ENCODE measurements around the gene PHACTR4. TPM values are rescaled to one million over a fixed set of nuclear protein-coding genes. Genes with fewer than 3 reads are reported as not detected.

The PHACTR4 gene
- total and polyA plus RNA-seq, 2 of the 8 experiments (the other 6 are each of a cell fraction or from before 2014, with no cell fraction given): 23.7 to 57.8 TPM

DNA sequence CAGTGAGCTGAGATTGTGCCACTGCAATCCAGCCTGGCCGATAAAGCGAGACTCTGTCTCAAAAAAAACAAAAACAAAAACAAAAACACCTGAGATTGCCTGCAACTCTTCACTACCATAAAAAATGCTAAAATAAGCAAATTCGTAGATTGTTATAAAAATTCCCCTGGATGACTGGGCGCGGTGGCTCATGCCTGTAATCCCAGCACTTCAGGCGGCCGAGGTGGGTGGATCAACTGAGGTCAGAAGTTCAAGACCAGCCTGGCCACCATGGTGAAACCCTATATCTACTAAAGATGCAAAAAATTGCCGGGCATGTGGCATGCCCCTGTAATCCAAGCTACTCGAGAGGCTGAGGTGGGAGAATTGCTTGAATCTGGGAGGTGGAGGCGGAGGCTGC lies 30.0 kb upstream of the PHACTR4 start:
- Histone ChIP-seq H4K91ac (replicated peaks; ENCODE audit: insufficient read length, low read length) (no peak overlapping the region), H3K79me1 (ENCODE audit: low read depth, low read length) (no peaks in the 10 kb centered on the region), H3K4ac (replicated peaks; ENCODE audit: insufficient read length, low read depth, low read length) (no peak overlapping the region), H3K14ac (ENCODE audit: insufficient read length) (no peak overlapping the region), H3K9me3 (ENCODE audit: insufficient read depth in 2 of 2, low read depth in 1 of 2, low read length in 1 of 2) (no peaks in the 10 kb centered on the region), H3K4me1 (replicated peaks in 1 of 4; ENCODE audit: control insufficient read depth in 3 of 4, insufficient read depth in 4 of 4, low read length in 3 of 4) (no peaks in the 10 kb centered on the region), H4K5ac (ENCODE audit: insufficient read length, low read depth, low read length) (no peak overlapping the region), H3K4me3 (ENCODE audit: extremely low read depth in 1 of 4, insufficient read depth in 2 of 4, low read depth in 3 of 4, low read length in 4 of 4) (no peak overlapping the region), H4K8ac (ENCODE audit: extremely low read depth, insufficient read depth, low read length) (no peak overlapping the region), H3K27ac (ENCODE audit: low read depth, low read length) (no peak overlapping the region), H2BK12ac (ENCODE audit: low read depth, low read length) (no peak overlapping the region), H2AFZ (ENCODE audit: low read length) (no peak overlapping the region), H2AK5ac (ENCODE audit: low read depth, low read length) (no peak overlapping the region), H3K79me2 (ENCODE audit: control insufficient read depth in 1 of 2, insufficient read depth in 2 of 2, low read length in 2 of 2) (no peaks in the 10 kb centered on the region), H4K20me1 (replicated peaks in 1 of 2; ENCODE audit: control insufficient read depth in 1 of 2, insufficient read depth in 2 of 2, low read length in 2 of 2) (peaks cover 1 to 3% of the 10 kb centered on the region in 2 experiments), H3K23ac (ENCODE audit: insufficient read length) (no peak overlapping the region), H2BK15ac (ENCODE audit: low read length) (no peak overlapping the region), H3K36me3 (ENCODE audit: control insufficient read depth in 2 of 4, insufficient read depth in 4 of 4, low read length in 3 of 4) (peaks cover 2 to 10% (median 5%) of the 10 kb centered on the region in 4 experiments; a peak in 6 of 8 replicates), H3K9ac (replicated peaks in 1 of 4; ENCODE audit: extremely low read depth in 1 of 4, low read depth in 3 of 4, low read length in 3 of 4) (no peak overlapping the region), H2BK20ac (ENCODE audit: low read length) (no peak overlapping the region), H3K18ac (ENCODE audit: extremely low read depth, low read length) (no peak overlapping the region), H2BK5ac (ENCODE audit: low read depth, low read length) (no peak overlapping the region), H3K27me3 (replicated peaks in 1 of 4; ENCODE audit: control insufficient read depth in 3 of 4, extremely low read depth in 1 of 4, insufficient read depth in 3 of 4, low read length in 3 of 4) (no peaks in the 10 kb centered on the region), H3K23me2 (ENCODE audit: low read depth, low read length) (no peaks in the 10 kb centered on the region), H3K56ac (replicated peaks; ENCODE audit: insufficient read length, low read depth, low read length) (no peak overlapping the region), H3K4me2 (ENCODE audit: insufficient read depth in 1 of 2, low read depth in 2 of 2, low read length in 2 of 2) (no peak overlapping the region), H2BK120ac (replicated peaks; ENCODE audit: low read depth, low read length) (no peak overlapping the region)
- CTCF ChIA-PET (ENCODE audit: partially characterized antibody): interaction anchor here (0.6 to 1.3 kb wide), 4 partner anchors 20 to 841 kb away, joined by 3 to 4 read pairs (median 3); no protein-coding TSS in a partner anchor
- FAIRE-seq (no peak), DNase-seq (ENCODE audit: low read depth in 1 of 2, low spot score in 2 of 2) (no peak)
- WGBS, 2 experiments (ENCODE audit: extremely low coverage in 1 of 2, insufficient coverage in 1 of 2, insufficient read length in 1 of 2, insufficient replicate concordance in 2 of 2, low coverage in 1 of 2, low lambda C conversion rate in 2 of 2, missing lambda C conversion rate in 1 of 2): 83% methylated on average over 10 of the region's 10 CpGs; no CpG with 5 or more reads in 1 of the 2 experiments
- POLR2A ChIA-PET (ENCODE audit: partially characterized antibody): interaction anchor here (1.4 kb wide), 1 partner anchor 171 kb away, joined by 4 read pairs; no protein-coding TSS in a partner anchor
- TF ChIP-seq JUND (IDR thresholded peaks at IDR 0.05; ENCODE audit: low read length) (no peak), BACH1 (IDR thresholded peaks at IDR 0.05; ENCODE audit: low read length) (no peak), SAP30 (IDR thresholded peaks at IDR 0.05; ENCODE audit: insufficient read depth, insufficient replicate concordance, low read length) (no peak), POLR2AphosphoS5 (IDR thresholded peaks at IDR 0.05; ENCODE audit: low read depth, low read length) (no peak), BRCA1 (IDR thresholded peaks at IDR 0.05; ENCODE audit: low read depth, low read length) (no peak), TBP (IDR thresholded peaks at IDR 0.05; ENCODE audit: low read depth, low read length) (no peak), SP2 (IDR thresholded peaks at IDR 0.05; ENCODE audit: low read length) (no peak), SIX5 (IDR thresholded peaks at IDR 0.05; ENCODE audit: low read depth, low read length) (no peak), EZH2 (IDR thresholded peaks at IDR 0.05; ENCODE audit: low read depth, low read length, severe bottlenecking) (no peak), RXRA (IDR thresholded peaks at IDR 0.05; ENCODE audit: insufficient read depth, low read depth, low read length) (no peak), MAFK (IDR thresholded peaks at IDR 0.05; ENCODE audit: low read depth, low read length) (no peak), CTBP2 (IDR thresholded peaks at IDR 0.05; ENCODE audit: borderline replicate concordance, insufficient read depth, insufficient read length, low read length) (no peak)
- TF ChIP-seq, protein P1, sequence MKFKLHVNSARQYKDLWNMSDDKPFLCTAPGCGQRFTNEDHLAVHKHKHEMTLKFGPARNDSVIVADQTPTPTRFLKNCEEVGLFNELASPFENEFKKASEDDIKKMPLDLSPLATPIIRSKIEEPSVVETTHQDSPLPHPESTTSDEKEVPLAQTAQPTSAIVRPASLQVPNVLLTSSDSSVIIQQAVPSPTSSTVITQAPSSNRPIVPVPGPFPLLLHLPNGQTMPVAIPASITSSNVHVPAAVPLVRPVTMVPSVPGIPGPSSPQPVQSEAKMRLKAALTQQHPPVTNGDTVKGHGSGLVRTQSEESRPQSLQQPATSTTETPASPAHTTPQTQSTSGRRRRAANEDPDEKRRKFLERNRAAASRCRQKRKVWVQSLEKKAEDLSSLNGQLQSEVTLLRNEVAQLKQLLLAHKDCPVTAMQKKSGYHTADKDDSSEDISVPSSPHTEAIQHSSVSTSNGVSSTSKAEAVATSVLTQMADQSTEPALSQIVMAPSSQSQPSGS (IDR thresholded peaks at IDR 0.05; ENCODE audit: low read length): no peak

Data from H1 (cell line).